ENCODE results near the gene PCDHA6.
A peak's percentile ranks its signal among the peaks of the same experiment; 100 is the strongest.

PCDHA6 gene

DNA sequence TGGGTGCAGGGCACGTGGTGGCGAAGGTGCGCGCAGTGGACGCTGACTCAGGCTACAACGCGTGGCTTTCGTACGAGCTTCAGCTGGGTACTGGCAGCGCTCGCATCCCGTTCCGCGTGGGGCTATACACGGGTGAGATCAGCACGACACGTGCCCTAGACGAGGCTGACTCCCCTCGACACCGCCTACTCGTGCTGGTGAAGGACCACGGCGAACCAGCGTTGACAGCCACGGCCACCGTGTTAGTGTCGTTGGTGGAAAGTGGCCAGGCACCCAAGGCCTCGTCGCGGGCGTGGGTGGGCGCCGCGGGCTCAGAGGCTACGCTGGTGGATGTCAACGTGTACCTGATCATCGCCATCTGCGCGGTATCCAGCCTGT is 31.1 kb upstream of the PCDHA6 start:
- TF ChIP-seq, protein P1, sequence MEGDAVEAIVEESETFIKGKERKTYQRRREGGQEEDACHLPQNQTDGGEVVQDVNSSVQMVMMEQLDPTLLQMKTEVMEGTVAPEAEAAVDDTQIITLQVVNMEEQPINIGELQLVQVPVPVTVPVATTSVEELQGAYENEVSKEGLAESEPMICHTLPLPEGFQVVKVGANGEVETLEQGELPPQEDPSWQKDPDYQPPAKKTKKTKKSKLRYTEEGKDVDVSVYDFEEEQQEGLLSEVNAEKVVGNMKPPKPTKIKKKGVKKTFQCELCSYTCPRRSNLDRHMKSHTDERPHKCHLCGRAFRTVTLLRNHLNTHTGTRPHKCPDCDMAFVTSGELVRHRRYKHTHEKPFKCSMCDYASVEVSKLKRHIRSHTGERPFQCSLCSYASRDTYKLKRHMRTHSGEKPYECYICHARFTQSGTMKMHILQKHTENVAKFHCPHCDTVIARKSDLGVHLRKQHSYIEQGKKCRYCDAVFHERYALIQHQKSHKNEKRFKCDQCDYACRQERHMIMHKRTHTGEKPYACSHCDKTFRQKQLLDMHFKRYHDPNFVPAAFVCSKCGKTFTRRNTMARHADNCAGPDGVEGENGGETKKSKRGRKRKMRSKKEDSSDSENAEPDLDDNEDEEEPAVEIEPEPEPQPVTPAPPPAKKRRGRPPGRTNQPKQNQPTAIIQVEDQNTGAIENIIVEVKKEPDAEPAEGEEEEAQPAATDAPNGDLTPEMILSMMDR (IDR thresholded peaks at IDR 0.05), result no peak

DNA sequence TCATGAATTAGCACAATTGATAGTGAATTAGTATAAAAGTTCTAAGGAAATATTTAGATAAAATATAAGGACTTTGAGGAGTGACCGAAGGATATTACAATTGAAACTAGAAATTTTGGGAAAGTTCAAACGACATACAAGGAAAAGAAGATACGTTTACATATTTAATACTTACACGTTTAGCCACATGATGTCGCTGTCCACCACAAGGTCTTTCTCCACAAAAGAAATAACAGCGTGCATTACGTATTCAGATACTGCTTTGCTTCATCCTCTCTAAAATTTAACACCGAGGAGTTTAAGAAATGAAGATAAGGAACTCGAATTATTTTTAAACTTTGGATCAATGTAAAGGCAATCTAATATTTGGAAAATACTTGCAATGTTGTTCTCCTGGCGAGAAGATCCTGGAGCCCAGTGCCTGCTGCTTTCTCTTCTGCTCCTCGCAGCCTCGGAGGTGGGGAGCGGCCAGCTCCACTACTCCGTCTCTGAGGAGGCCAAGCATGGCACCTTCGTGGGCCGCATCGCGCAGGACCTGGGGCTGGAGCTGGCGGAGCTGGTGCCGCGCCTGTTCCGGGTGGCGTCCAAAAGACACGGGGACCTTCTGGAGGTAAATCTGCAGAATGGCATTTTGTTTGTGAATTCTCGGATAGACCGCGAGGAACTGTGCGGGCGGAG is 26.8 kb upstream of the PCDHA6 start, which contains the start of gene PCDHA3:
TSS of gene PCDHA3 (plus strand) at position 242 of the 678 bp plus-strand sequence.
- TF ChIP-seq, protein P1 (IDR thresholded peaks at IDR 0.05), result no peak

DNA sequence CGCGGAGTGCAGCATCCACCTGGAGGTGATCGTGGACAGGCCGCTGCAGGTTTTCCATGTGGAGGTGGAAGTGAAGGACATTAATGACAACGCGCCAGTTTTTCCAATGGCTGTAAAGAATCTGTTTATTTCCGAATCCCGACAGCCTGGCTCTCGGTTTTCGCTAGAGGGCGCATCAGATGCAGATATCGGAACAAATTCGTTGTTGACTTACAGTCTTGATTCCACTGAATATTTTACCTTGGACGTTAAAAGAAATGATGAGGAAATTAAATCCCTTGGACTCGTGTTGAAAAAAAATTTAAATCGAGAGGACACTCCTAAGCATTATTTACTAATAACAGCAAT is 26.3 kb upstream of the PCDHA6 start:
- TF ChIP-seq, protein P1 (IDR thresholded peaks at IDR 0.05), result peak; percentile 44

DNA sequence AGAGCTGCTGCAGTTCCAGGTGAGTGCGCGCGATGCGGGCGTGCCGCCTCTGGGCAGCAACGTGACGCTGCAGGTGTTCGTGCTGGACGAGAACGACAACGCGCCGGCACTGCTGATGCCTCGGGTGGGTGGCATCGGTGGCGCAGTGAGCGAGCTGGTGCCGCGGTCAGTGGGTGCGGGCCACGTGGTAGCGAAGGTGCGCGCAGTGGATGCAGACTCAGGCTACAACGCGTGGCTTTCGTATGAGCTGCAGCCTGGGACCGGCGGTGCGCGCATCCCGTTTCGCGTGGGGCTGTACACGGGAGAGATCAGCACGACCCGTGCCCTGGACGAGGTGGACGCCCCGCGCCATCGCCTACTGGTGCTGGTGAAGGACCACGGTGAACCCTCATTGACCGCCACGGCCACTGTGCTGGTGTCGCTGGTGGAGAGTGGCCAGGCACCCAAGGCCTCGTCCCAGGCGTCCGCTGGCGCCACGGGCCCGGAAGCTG is 24.9 kb upstream of the PCDHA6 start:
- TF ChIP-seq, protein P1 (IDR thresholded peaks at IDR 0.05), result no peak

DNA sequence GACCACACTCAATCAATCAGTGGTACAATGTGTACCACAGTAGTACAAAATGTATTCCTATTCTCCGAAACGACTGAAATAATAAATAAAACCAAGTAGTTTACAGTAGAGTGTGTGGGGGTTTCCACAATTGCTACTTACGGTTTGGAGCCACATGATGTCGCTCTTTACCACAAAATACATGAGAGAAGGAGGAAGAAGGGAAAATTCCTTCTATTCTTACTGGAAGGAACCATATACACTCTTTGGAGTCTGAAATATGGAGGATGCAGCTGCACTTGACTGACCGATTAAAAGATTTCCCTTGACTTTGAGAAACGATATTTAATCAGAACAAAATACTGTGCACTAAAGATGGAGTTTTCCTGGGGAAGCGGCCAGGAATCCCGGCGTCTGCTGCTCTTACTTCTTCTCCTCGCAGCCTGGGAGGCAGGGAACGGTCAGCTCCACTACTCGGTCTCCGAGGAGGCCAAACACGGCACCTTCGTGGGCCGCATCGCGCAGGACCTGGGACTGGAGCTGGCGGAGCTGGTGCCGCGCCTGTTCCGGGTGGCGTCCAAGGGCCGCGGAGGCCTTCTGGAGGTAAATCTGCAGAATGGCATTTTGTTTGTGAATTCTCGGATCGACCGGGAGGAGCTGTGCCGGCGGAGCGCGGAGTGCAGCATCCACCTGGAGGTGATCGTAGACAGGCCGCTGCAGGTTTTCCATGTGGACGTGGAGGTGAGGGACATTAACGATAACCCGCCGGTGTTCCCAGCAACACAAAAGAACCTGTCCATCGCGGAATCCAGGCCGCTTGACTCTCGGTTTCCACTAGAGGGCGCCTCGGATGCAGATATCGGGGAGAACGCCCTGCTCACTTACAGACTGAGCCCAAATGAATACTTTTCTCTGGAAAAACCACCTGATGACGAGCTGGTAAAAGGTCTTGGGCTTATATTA is 20.7 kb upstream of the PCDHA6 start, which contains the start of gene PCDHA4:
TSS of gene PCDHA4 (plus strand) at position 235 of the 942 bp plus-strand sequence.
- TF ChIP-seq, protein P1 (IDR thresholded peaks at IDR 0.05), result peak; percentile 72

DNA sequence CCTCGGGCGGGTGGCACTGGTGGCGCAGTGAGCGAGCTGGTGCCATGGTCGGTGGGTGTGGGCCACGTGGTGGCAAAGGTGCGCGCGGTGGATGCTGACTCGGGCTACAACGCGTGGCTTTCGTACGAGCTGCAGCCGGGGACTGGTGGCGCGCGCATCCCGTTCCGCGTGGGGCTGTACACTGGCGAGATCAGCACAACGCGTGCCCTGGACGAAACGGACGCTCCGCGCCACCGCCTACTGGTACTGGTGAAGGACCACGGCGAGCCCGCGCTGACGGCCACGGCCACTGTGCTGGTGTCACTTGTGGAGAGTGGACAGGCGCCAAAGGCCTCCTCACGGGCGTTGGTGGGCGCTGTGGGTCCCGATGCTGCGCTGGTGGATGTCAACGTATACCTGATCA is 18.9 kb upstream of the PCDHA6 start:
- TF ChIP-seq, protein P1 (IDR thresholded peaks at IDR 0.05), result no peak

DNA sequence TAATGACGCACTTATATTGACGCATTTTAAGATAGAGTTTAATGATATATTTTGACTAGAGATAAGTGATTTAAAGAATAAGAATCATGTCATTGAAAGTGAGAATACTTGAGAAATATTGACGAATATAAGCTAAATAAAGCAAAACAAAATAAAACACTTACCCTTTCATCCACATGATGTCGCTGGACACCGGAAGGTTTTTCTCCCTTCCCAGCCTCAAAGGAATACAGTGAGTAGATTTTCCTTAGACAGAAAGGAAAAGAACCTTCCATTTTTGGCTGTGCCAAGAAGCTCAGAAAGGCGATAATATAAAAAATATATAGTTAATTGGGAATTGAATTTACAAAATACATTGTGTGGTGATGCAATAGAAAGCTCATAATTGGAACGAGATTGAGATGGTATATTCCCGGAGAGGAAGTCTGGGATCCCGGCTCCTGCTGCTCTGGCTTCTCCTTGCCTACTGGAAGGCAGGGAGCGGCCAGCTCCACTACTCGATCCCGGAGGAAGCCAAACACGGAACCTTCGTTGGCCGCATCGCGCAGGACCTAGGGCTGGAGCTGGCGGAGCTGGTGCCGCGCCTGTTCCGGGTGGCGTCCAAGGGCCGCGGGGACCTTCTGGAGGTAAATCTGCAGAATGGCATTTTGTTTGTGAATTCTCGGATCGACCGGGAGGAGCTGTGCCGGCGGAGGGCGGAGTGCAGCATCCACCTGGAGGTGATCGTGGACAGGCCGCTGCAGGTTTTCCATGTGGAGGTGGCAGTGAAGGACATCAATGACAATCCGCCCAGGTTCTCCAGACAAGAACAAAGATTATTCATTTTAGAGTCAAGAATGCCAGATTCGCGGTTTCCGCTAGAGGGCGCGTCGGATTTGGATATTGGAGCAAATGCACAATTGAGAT is 6.1 kb upstream of the PCDHA6 start, which contains the start of gene PCDHA5:
TSS of gene PCDHA5 (plus strand) at position 239 of the 906 bp plus-strand sequence.
- TF ChIP-seq, protein P1 (IDR thresholded peaks at IDR 0.05), result peak; percentile 90
